Measurements from ENCODE around the gene DMXL2.

Gene DMXL2

DNA sequence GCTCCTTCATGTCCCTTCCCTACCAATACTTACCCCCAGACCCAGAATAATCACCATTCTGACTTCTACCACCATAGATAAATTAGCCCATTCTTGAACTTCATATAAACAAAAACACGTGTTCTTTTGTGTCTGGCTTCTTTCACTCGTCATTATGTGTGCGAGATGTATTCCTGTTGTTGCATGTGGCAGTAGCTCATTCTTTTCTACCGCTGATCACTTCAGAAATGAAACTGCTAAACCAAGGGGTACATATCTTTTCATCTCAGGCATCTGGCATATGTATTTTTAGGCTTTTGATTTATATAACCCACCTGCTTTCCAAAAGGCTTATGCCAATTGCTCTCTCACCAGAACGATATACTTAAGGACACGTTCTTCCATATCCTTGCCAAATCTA lies 44.9 kb upstream of the DMXL2 start:
- TF ChIP-seq FOXP2 (optimal IDR thresholded peaks at IDR 0.05; ENCODE audit: borderline replicate concordance, extremely low read depth, extremely low read length, insufficient read depth), result no peak
- TF ChIP-seq, protein P1, sequence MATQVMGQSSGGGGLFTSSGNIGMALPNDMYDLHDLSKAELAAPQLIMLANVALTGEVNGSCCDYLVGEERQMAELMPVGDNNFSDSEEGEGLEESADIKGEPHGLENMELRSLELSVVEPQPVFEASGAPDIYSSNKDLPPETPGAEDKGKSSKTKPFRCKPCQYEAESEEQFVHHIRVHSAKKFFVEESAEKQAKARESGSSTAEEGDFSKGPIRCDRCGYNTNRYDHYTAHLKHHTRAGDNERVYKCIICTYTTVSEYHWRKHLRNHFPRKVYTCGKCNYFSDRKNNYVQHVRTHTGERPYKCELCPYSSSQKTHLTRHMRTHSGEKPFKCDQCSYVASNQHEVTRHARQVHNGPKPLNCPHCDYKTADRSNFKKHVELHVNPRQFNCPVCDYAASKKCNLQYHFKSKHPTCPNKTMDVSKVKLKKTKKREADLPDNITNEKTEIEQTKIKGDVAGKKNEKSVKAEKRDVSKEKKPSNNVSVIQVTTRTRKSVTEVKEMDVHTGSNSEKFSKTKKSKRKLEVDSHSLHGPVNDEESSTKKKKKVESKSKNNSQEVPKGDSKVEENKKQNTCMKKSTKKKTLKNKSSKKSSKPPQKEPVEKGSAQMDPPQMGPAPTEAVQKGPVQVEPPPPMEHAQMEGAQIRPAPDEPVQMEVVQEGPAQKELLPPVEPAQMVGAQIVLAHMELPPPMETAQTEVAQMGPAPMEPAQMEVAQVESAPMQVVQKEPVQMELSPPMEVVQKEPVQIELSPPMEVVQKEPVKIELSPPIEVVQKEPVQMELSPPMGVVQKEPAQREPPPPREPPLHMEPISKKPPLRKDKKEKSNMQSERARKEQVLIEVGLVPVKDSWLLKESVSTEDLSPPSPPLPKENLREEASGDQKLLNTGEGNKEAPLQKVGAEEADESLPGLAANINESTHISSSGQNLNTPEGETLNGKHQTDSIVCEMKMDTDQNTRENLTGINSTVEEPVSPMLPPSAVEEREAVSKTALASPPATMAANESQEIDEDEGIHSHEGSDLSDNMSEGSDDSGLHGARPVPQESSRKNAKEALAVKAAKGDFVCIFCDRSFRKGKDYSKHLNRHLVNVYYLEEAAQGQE (IDR thresholded peaks at IDR 0.05; ENCODE audit: insufficient read depth in 1 of 2, low read depth in 2 of 2, low read length in 2 of 2), result no peak
- TF ChIP-seq POLR2AphosphoS5 (IDR thresholded peaks at IDR 0.05; ENCODE audit: low read depth, low read length), result no peak
- TF ChIP-seq SIN3A (IDR thresholded peaks at IDR 0.05; ENCODE audit: borderline replicate concordance, insufficient read depth, low read length), result no peak
- no peak for TF ChIP-seq TAF1 (IDR thresholded peaks at IDR 0.05; ENCODE audit: borderline replicate concordance, insufficient read depth, low read length)

DNA sequence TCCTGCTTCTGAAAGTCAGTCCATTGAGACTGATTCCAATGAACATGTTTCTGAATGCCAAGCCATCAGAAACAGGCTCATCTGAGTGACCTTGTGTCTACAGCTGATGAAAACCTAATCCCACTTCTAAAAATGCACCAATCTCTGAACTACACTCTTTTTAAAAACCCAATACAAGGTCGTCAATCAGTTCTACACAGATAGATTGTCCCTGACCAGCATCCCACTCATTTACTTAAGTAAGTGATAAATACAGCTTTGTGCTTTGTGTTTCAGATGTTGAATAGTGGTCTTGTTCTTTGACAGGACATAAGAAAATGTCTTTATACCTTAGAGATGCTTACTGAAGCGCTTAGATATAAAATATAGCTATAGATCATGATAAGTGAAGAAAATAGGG lies 38.5 kb upstream of the DMXL2 start:
- TF ChIP-seq SIN3A (IDR thresholded peaks at IDR 0.05; ENCODE audit: borderline replicate concordance, insufficient read depth, low read length) (no peak), POLR2AphosphoS5 (IDR thresholded peaks at IDR 0.05; ENCODE audit: low read depth, low read length) (no peak), TAF1 (IDR thresholded peaks at IDR 0.05; ENCODE audit: borderline replicate concordance, insufficient read depth, low read length) (no peak), FOXP2 (optimal IDR thresholded peaks at IDR 0.05; ENCODE audit: borderline replicate concordance, extremely low read depth, extremely low read length, insufficient read depth) (no peak)
- TF ChIP-seq, protein P1 (IDR thresholded peaks at IDR 0.05; ENCODE audit: insufficient read depth in 1 of 2, low read depth in 2 of 2, low read length in 2 of 2), result no peak

DNA sequence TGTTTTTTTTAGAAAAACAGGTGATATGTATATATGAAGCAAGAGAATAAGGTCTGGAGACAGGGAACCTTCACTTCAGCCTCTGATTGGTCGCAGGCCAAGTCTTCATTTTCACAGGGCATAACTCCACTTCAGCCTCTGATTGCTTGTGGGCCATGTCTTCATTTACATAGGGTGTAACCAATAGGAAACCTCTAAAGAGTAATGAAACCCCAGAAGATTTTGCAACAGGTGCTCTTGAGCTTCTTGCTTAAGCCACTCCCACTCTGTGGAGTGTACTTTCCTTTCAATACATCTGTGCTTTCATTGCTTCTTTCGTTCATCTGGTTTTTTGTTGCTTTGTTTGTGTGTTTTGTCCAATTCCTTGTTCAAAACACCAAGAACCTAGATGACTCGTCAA lies 36.1 kb upstream of the DMXL2 start:
- TF ChIP-seq POLR2AphosphoS5 (IDR thresholded peaks at IDR 0.05; ENCODE audit: low read depth, low read length) (no peak), TAF1 (IDR thresholded peaks at IDR 0.05; ENCODE audit: borderline replicate concordance, insufficient read depth, low read length) (no peak), SIN3A (IDR thresholded peaks at IDR 0.05; ENCODE audit: borderline replicate concordance, insufficient read depth, low read length) (no peak), FOXP2 (optimal IDR thresholded peaks at IDR 0.05; ENCODE audit: borderline replicate concordance, extremely low read depth, extremely low read length, insufficient read depth) (no peak)
- TF ChIP-seq, protein P1 (IDR thresholded peaks at IDR 0.05; ENCODE audit: insufficient read depth in 1 of 2, low read depth in 2 of 2, low read length in 2 of 2), result no peak

DNA sequence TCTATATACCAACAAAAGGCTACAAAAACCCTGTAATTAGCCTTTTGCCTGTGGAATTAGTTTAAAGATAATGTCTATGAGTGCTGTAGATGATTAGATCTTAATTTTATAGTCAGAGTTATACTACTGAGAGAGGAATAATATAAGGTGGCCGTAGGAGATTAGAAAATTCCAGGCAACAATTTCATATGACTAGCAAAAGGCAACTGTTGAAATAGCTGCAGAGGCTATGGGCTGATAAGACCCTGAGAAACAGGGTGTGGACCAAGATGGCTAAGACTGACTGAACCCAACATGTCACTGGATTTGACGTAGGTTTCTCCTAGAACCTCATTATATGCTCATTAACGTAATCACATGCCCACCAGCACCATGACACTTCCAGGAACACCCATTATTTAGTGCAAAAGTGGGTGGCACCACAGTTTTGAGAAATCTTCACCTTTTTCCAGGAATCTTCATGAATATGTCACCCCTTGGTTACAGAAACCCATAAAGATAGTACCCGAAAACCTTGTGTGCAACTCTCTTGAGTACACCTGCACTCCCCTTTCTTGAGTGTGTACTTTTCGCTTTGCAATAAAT lies 29.6 kb upstream of the DMXL2 start:
- TF ChIP-seq SIN3A (IDR thresholded peaks at IDR 0.05; ENCODE audit: borderline replicate concordance, insufficient read depth, low read length) (no peak), POLR2AphosphoS5 (IDR thresholded peaks at IDR 0.05; ENCODE audit: low read depth, low read length) (no peak), FOXP2 (optimal IDR thresholded peaks at IDR 0.05; ENCODE audit: borderline replicate concordance, extremely low read depth, extremely low read length, insufficient read depth) (no peak), TAF1 (IDR thresholded peaks at IDR 0.05; ENCODE audit: borderline replicate concordance, insufficient read depth, low read length) (no peak)
- TF ChIP-seq, protein P1 (IDR thresholded peaks at IDR 0.05; ENCODE audit: insufficient read depth in 1 of 2, low read depth in 2 of 2, low read length in 2 of 2), result no peak
